Adrenal gland (tissue), 5 donors: ENCODE measurements around the gene THSD4.

Experiments used
- CTCF ChIP-seq, 6 experiments: fragments of 450-650 bp in 4 of 6; fragments of 200-600 bp in 2 of 6; sonication (generic) in 1 of 6; IDR thresholded peaks; 1 replicate in 5 of 6; 2 replicates in 1 of 6; pipeline versions ENCODE4 v1.5.1 to v1.8.0; 2016 to 2021; ENCODE audit warnings: antibody characterized with exemption in 6 of 6, mild to moderate bottlenecking in 2 of 6, moderate library complexity in 1 of 6
- POLR2A ChIP-seq, 2 donors: fragments of 450-650 bp; IDR thresholded peaks; one replicate each; pipeline ENCODE4 v1.6.1; 2017; ENCODE audit warnings: antibody characterized with exemption in 2 of 2, mild to moderate bottlenecking in 2 of 2, moderate library complexity in 1 of 2
- donor health status: DM: no; HTN: no; CAD: no.

DNA sequence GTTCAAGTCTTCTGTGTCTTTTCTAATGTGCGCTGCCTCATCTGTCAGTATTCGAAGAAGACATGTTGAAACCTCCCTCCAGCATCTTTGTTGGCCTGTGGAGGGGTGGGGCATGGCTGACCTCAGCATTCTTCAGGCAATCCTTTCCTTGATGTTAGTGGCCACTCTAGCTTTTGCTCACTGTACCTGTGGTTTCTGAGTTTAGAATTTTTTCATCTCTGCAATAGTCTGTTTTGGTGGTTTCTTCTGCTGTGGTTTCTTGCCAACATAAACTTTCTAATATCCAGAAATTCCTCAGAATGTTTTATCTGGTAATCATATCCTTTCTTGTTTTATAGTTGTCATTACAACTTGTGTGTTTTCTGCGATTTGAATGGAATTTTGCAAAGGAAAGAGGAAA is 443.8 kb downstream of the THSD4 start:
- TF ChIP-seq CTCF (IDR thresholded peaks at IDR 0.05) (no peak), POLR2A (IDR thresholded peaks at IDR 0.05) (no peak)
